HepG2 (cell line): ENCODE measurements around the gene THADA. TPM values are rescaled to one million over a fixed set of nuclear protein-coding genes. Genes with fewer than 3 reads are reported as not detected.
A peak's percentile ranks its signal among the peaks of the same experiment; 100 is the strongest.

Experiments
- GABPB1 ChIP-seq: IDR thresholded peaks from 2 replicates; pipeline ENCODE4 v1.6.1; 2016; ENCODE audit warnings: mild to moderate bottlenecking, missing genetic modification reagents, moderate library complexity, missing compliant biosample characterization
- HOXA7 ChIP-seq: sonication (generic); formaldehyde crosslinking; IDR thresholded peaks from 2 replicates; pipeline ENCODE4 v1.8.1; 2022; ENCODE audit warnings: mild to moderate bottlenecking, missing genetic modification reagents, moderate library complexity
- HOXA9 ChIP-seq: sonication (generic); formaldehyde crosslinking; IDR thresholded peaks from 2 replicates; pipeline ENCODE4 v1.8.1; 2022; ENCODE audit warnings: missing genetic modification reagents, mild to moderate bottlenecking, moderate library complexity, borderline replicate concordance
- KDM5B ChIP-seq: sonication (generic); formaldehyde crosslinking; IDR thresholded peaks from 2 replicates; pipeline ENCODE4 v1.4.0; 2020; ENCODE audit warnings: missing genetic modification reagents, mild to moderate bottlenecking, borderline replicate concordance
- NCOA5 ChIP-seq: sonication (generic); formaldehyde crosslinking; IDR thresholded peaks from 2 replicates; pipeline ENCODE4 v1.4.0; 2020; ENCODE audit warnings: missing genetic modification reagents
- SNRNP70 ChIP-seq: fragments of 200-400 bp; formaldehyde crosslinking; IDR thresholded peaks from 2 replicates; pipeline ENCODE4 v1.6.1; 2017; ENCODE audit warnings: mild to moderate bottlenecking, low read depth, low read length, moderate library complexity
- TAF1 ChIP-seq: sonication (generic); formaldehyde crosslinking; IDR thresholded peaks from 2 replicates; pipeline ENCODE4 v1.4.0; 2020; ENCODE audit warnings: missing genetic modification reagents
- ZBTB38 ChIP-seq: sonication (generic); formaldehyde crosslinking; IDR thresholded peaks from 2 replicates; pipeline ENCODE4 v1.5.1; 2020; ENCODE audit warnings: mild to moderate bottlenecking, missing genetic modification reagents
- ZKSCAN8 ChIP-seq: IDR thresholded peaks from 2 replicates; pipeline ENCODE4 v1.6.1; 2016; ENCODE audit warnings: borderline replicate concordance, missing genetic modification reagents, missing compliant biosample characterization
- ZNF263 ChIP-seq: sonication (generic); formaldehyde crosslinking; IDR thresholded peaks from 2 replicates; pipeline ENCODE4 v1.4.0; 2020; ENCODE audit warnings: missing genetic modification reagents
- ZNF549 ChIP-seq: sonication (generic); formaldehyde crosslinking; IDR thresholded peaks from 2 replicates; pipeline ENCODE4 v1.5.0; 2020; ENCODE audit warnings: missing genetic modification reagents
- ZNF7 ChIP-seq: IDR thresholded peaks from 2 replicates; pipeline ENCODE4 v1.6.1; 2016; ENCODE audit warnings: missing biosample characterization, missing genetic modification reagents
- ZNF75D ChIP-seq: sonication (generic); formaldehyde crosslinking; IDR thresholded peaks from 2 replicates; pipeline ENCODE4 v1.8.1; 2023; ENCODE audit warnings: missing genetic modification reagents, mild to moderate bottlenecking, borderline replicate concordance
- ZNF777 ChIP-seq: sonication (generic); formaldehyde crosslinking; IDR thresholded peaks from 2 replicates; pipeline ENCODE4 v1.4.0; 2020; ENCODE audit warnings: missing genetic modification reagents
- polyA plus RNA-seq, 8 experiments: library from polyadenylated mRNA; depleted of rRNA in 3 of 8; stranded (reverse) in 7 of 8; unstranded in 1 of 8; fragments of >200 nt; fragmentation: Illumina TruSeq in 4 of 8; extraction: Trizol in 4 of 8; gene quantifications; 2 replicates each; pipeline versions ENCODE4 v1.2.1 to v1.2.3, GENCODE V29; 2011 to 2016; ENCODE audit warnings: low read depth in 4 of 8, missing spikeins in 1 of 8, mixed read lengths in 1 of 8; ENCODE audit not compliant: insufficient read depth in 1 of 8
- total RNA-seq, 5 experiments: library from RNA; depleted of rRNA; stranded (reverse); fragments of >200 nt; fragmentation: Illumina TruSeq; extraction: Trizol; gene quantifications; 2 replicates each; pipeline ENCODE4 v1.2.3, GENCODE V29; 2016; ENCODE audit warnings: low read depth in 1 of 5
- TF ChIP-seq, protein P1 (sequence below): sonication (generic); formaldehyde crosslinking; conservative IDR thresholded peaks from 2 replicates; pipeline ENCODE4 v1.4.0; 2020; ENCODE audit warnings: missing genetic modification reagents
- TF ChIP-seq, protein P2 (sequence below): sonication (generic); formaldehyde crosslinking; IDR thresholded peaks from 2 replicates; pipeline ENCODE4 v1.4.0; 2020; ENCODE audit warnings: low read depth, missing genetic modification reagents
- TF ChIP-seq, protein P3 (sequence below): sonication (generic); formaldehyde crosslinking; IDR thresholded peaks from 2 replicates; pipeline ENCODE4 v1.5.0; 2020; ENCODE audit warnings: missing genetic modification reagents
- TF ChIP-seq, protein P4 (sequence below): sonication (generic); formaldehyde crosslinking; IDR thresholded peaks from 2 replicates; pipeline ENCODE4 v1.8.1; 2022; ENCODE audit warnings: mild to moderate bottlenecking, missing genetic modification reagents
- TF ChIP-seq, protein P5 (sequence below): sonication (generic); formaldehyde crosslinking; conservative IDR thresholded peaks from 2 replicates; pipeline ENCODE4 v1.8.0; 2022; ENCODE audit warnings: missing genetic modification reagents

The THADA gene
- total and polyA plus RNA-seq, 2 of the 13 experiments (the other 11 are each of a cell fraction or from before 2014, with no cell fraction given), result 12.7 to 21.7 TPM

DNA sequence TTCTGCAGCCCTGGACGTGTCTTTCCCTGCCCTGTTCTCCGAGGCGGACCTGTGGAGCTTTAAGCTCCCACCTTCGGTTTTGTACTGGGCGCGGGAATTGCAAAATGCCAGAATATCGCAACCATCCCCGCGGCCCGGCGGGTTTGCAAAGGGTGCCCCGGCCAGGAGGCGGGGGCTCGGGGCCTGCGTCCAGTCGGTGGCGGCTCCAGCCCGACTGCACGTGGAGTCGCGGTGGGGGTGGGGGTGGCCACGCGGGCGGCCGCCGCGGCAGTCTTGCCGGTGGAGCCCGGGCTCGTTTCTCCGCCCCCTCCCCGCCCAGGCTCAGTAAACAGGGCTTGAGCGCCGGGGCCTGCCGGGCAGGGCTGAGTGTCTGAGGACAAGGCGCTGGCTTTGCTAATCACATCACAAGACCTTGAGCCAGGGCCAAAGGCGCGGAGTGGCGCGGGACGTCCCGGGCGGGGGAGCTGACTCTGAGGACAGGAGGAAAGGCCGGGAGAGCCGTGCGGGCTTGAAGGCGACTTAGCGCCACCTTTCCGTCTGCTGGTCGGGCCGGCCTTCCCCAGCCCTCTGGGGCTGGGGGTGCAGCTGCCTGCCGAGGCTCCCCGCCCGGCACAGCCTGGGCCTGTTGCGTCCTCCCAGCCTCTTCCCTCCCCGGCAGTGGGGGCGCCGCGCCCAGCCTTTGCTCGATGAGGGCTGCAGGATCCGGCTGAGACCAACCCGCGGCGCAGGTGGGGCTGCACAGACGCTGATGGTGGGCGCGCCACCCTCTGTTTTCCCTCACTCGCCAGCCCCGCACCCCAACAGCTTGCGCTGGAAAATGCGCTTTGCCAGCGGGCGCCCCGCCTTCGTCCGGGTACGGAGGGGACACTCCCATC, 368.6 kb downstream of the THADA start (continued):
- TF ChIP-seq HOXA9 (CRISPR knock-in tag), result peak; percentile 84; the same call in 1 of the 2 replicates
- peak; percentile 74 for TF ChIP-seq TAF1
- TF ChIP-seq ZNF7, result no peak
- TF ChIP-seq ZBTB38, result peak; percentile 79
- no peak for TF ChIP-seq ZKSCAN8 (CRISPR knock-in tag)
- TF ChIP-seq ZNF549 (CRISPR knock-in tag), result no peak
- 0 out of 2 replicates have a peak, but pooled peaks have one; percentile 19 for TF ChIP-seq HOXA7 (CRISPR knock-in tag)
- TF ChIP-seq ZNF777 (CRISPR knock-in tag), result no peak; the same call in 1 of the 2 replicates
- TF ChIP-seq, protein P1, sequence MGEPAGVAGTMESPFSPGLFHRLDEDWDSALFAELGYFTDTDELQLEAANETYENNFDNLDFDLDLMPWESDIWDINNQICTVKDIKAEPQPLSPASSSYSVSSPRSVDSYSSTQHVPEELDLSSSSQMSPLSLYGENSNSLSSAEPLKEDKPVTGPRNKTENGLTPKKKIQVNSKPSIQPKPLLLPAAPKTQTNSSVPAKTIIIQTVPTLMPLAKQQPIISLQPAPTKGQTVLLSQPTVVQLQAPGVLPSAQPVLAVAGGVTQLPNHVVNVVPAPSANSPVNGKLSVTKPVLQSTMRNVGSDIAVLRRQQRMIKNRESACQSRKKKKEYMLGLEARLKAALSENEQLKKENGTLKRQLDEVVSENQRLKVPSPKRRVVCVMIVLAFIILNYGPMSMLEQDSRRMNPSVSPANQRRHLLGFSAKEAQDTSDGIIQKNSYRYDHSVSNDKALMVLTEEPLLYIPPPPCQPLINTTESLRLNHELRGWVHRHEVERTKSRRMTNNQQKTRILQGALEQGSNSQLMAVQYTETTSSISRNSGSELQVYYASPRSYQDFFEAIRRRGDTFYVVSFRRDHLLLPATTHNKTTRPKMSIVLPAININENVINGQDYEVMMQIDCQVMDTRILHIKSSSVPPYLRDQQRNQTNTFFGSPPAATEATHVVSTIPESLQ (CRISPR knock-in tag), result no peak
- TF ChIP-seq, protein P2, sequence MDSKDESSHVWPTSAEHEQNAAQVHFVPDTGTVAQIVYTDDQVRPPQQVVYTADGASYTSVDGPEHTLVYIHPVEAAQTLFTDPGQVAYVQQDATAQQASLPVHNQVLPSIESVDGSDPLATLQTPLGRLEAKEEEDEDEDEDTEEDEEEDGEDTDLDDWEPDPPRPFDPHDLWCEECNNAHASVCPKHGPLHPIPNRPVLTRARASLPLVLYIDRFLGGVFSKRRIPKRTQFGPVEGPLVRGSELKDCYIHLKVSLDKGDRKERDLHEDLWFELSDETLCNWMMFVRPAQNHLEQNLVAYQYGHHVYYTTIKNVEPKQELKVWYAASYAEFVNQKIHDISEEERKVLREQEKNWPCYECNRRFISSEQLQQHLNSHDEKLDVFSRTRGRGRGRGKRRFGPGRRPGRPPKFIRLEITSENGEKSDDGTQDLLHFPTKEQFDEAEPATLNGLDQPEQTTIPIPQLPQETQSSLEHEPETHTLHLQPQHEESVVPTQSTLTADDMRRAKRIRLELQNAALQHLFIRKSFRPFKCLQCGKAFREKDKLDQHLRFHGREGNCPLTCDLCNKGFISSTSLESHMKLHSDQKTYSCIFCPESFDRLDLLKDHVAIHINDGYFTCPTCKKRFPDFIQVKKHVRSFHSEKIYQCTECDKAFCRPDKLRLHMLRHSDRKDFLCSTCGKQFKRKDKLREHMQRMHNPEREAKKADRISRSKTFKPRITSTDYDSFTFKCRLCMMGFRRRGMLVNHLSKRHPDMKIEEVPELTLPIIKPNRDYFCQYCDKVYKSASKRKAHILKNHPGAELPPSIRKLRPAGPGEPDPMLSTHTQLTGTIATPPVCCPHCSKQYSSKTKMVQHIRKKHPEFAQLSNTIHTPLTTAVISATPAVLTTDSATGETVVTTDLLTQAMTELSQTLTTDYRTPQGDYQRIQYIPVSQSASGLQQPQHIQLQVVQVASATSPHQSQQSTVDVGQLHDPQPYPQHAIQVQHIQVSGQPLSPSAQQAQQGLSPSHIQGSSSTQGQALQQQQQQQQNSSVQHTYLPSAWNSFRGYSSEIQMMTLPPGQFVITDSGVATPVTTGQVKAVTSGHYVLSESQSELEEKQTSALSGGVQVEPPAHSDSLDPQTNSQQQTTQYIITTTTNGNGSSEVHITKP (CRISPR knock-in tag), result peak; percentile 72
- TF ChIP-seq NCOA5 (CRISPR knock-in tag), result peak; percentile 77
- TF ChIP-seq, protein P3, sequence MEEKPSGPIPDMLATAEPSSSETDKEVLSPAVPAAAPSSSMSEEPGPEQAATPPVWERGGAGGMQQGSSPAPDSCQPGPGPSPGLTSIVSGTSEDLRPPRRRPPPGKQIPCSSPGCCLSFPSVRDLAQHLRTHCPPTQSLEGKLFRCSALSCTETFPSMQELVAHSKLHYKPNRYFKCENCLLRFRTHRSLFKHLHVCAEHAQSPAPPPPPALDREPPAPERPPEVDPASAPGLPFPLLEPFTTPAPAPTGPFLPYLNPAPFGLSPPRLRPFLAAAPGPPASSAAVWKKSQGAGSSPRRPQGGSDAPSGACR (CRISPR knock-in tag), result peak; percentile 24; the same call in 1 of the 2 replicates
- peak; percentile 93 for TF ChIP-seq KDM5B (CRISPR knock-in tag)
- TF ChIP-seq, protein P4, sequence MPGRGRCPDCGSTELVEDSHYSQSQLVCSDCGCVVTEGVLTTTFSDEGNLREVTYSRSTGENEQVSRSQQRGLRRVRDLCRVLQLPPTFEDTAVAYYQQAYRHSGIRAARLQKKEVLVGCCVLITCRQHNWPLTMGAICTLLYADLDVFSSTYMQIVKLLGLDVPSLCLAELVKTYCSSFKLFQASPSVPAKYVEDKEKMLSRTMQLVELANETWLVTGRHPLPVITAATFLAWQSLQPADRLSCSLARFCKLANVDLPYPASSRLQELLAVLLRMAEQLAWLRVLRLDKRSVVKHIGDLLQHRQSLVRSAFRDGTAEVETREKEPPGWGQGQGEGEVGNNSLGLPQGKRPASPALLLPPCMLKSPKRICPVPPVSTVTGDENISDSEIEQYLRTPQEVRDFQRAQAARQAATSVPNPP, result peak; percentile 82
- 0 out of 2 replicates have a peak, but pooled peaks have one; percentile 4 for TF ChIP-seq ZNF75D (CRISPR knock-in tag)
- no peak for TF ChIP-seq SNRNP70
- TF ChIP-seq ZNF263 (CRISPR knock-in tag), result peak; percentile 25; the same call in 1 of the 2 replicates
- peak; percentile 76 for TF ChIP-seq GABPB1 (CRISPR knock-in tag)
- TF ChIP-seq, protein P5, sequence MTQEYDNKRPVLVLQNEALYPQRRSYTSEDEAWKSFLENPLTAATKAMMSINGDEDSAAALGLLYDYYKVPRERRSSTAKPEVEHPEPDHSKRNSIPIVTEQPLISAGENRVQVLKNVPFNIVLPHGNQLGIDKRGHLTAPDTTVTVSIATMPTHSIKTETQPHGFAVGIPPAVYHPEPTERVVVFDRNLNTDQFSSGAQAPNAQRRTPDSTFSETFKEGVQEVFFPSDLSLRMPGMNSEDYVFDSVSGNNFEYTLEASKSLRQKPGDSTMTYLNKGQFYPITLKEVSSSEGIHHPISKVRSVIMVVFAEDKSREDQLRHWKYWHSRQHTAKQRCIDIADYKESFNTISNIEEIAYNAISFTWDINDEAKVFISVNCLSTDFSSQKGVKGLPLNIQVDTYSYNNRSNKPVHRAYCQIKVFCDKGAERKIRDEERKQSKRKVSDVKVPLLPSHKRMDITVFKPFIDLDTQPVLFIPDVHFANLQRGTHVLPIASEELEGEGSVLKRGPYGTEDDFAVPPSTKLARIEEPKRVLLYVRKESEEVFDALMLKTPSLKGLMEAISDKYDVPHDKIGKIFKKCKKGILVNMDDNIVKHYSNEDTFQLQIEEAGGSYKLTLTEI (CRISPR knock-in tag), result no peak
